Esophagus (tissue), 2 donors: ENCODE results near the gene MUC22. TPM values are rescaled to one million over a fixed set of nuclear protein-coding genes. Genes with fewer than 3 reads are reported as not detected.

Source experiments
- H3K27ac ChIP-seq, 2 donors: one replicate each; pipeline ENCODE4 v1.5.1; 2013; ENCODE audit warnings: low read depth in 2 of 2, mild to moderate bottlenecking in 2 of 2, inconsistent platforms in 1 of 2, low read length in 1 of 2, moderate library complexity in 1 of 2
- H3K27me3 ChIP-seq, 2 donors: one replicate each; pipeline ENCODE4 v1.6.1; 2013; ENCODE audit warnings: low read length in 2 of 2, control low read depth in 1 of 2, mild to moderate bottlenecking in 1 of 2; ENCODE audit not compliant: insufficient read depth in 2 of 2, control insufficient read depth in 1 of 2
- H3K36me3 ChIP-seq, 2 donors: one replicate each; pipeline ENCODE4 v1.6.1; 2013; ENCODE audit warnings: low read length in 1 of 2; ENCODE audit not compliant: control insufficient read depth in 2 of 2, insufficient read depth in 2 of 2
- H3K4me1 ChIP-seq, 2 donors: one replicate each; pipeline ENCODE4 v1.6.1; 2013; ENCODE audit warnings: low read length in 1 of 2; ENCODE audit not compliant: control insufficient read depth in 2 of 2, insufficient read depth in 2 of 2
- H3K4me3 ChIP-seq, 2 donors: one replicate each; pipeline ENCODE4 v1.5.1; 2013; ENCODE audit warnings: low read length in 2 of 2, mild to moderate bottlenecking in 2 of 2, low read depth in 1 of 2, moderate library complexity in 1 of 2
- H3K9me3 ChIP-seq, 2 donors: one replicate each; pipeline ENCODE4 v1.6.1; 2013; ENCODE audit warnings: mild to moderate bottlenecking in 2 of 2, low read depth in 1 of 2, low read length in 1 of 2, moderate library complexity in 1 of 2; ENCODE audit not compliant: control insufficient read depth in 2 of 2, insufficient read depth in 1 of 2
- WGBS, 2 donors: extraction: QIAGEN DNeasy Blood & Tissue Kit; methylation state at CpG; one replicate each; pipeline ENCODE4 v1.1.7; 2013; 5-methylcytosine and 5-hydroxymethylcytosine counted together
- polyA plus RNA-seq, 2 donors: library from polyadenylated mRNA; stranded (reverse); fragments of 200-250 nt; gene quantifications; one replicate each; pipeline ENCODE4 v1.2.3, GENCODE V29; 2013
- donor health status: healthy with polysubstance abuse.
- donor health status: Bipolar disorder and iron deficiency.

The MUC22 gene
- polyA plus RNA-seq, 2 donors = 2.4 to 5.8 TPM

DNA sequence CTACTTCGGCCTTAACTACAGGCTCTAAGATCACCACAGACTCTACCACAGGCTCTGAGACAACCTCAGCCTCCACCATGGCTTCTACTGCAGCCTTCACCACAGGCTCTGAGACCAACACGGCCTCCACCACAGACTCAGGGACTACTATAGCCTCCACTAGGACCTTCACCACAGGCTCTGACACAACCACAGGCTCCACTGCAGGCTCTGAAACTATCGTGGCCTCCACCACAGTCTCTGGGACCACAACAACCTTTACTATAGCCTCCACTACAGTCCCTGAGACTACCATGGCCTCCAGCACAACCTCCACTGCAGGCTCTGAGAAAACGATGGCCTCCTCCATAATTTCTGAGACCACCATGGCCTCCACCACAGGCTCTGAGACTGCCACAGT lies 15.3 kb downstream of the MUC22 start:
- H3K36me3 ChIP-seq = no peaks in the 10 kb centered on the region
- H3K9me3 ChIP-seq = no peaks in the 10 kb centered on the region
- H3K27me3 ChIP-seq = no peaks in the 10 kb centered on the region
- WGBS, 2 donors = 81 to 82% methylated on average over 4 of the region's 4 CpGs
- H3K4me1 ChIP-seq = no peaks in the 10 kb centered on the region
- H3K27ac ChIP-seq = no peak overlapping the region
- H3K4me3 ChIP-seq = no peak overlapping the region

DNA sequence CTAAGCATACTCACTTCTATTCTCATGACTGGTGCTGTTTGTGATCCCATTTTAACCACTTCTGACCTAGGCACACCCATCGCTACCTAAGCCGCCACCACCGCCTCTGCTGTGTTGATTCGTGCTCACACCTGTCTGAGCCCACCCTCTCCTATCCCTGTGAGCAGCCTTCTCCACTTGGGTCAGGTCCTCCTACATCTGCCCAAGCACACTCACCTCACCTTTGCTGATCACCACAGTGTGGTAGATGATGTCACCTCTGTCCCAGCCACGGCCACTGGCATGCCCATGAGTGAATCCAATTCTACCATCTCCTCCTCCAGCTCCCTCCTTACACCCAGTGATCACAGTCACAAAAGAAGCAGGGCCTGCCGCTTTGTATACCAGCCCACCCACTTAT lies 20.8 kb downstream of the MUC22 start:
- Histone ChIP-seq H3K4me1 (peaks cover 0 to 1% of the 10 kb centered on the region in 2 donors), H3K4me3 (no peak overlapping the region), H3K27me3 (no peaks in the 10 kb centered on the region), H3K9me3 (no peaks in the 10 kb centered on the region), H3K36me3 (no peaks in the 10 kb centered on the region), H3K27ac (no peak overlapping the region)
- WGBS, 2 donors = 81 to 84% methylated on average over 6 of the region's 6 CpGs

DNA sequence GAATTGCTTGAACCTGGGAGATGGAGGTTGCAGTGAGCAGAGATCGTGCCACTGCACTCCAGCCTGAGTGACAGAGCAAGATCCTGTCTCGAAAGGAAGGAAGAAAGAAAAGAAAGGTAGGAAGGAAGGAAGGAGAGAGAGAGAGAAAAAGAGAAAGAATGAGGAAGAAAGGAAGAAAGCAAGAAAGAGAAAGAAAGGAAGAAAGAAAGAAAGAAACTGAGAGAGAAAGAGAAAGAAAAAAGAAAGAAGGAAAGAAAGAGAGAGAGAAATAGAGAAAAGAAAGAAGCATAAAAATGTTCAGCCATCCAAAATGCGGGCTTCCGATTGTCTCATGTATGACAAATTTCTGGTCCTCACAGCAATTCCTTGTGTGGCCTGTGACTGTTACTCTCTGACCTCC lies 22.8 kb downstream of the MUC22 start:
- no peaks in the 10 kb centered on the region for H3K9me3 ChIP-seq

DNA sequence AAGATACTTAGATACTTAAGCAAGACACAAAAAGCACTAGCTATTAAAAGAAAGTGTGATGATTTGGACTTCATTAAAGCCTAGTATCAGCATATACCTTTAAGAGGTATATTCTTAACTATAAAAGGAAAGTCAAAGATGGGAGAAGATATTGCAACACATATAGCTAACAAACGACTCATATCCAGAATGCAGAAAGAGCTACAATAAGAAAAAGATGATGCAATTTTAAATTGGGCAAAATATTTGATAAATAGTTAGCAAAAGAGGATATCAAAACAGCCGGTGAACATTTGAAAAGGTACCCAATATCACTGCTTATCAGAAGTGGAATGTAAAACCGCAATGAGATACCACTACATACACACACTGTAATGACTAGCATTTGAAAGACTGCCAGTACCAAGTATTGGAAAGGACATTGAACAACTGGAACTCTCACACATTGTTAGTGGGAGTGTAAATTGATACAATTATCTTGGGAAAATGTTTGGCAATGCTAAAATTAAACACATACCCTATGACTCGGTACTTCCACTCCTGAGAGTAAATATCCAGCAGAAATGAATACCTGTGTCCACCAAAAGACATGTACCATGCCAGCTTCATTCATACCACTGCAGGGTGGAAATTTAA lies 25.7 kb downstream of the MUC22 start:
- 54 to 71% methylated on average over 4 of the region's 4 CpGs for WGBS, 2 donors
- no peak overlapping the region for H3K27ac ChIP-seq
- peaks cover 0 to 1% of the 10 kb centered on the region in 2 donors for H3K4me1 ChIP-seq
- H3K36me3 ChIP-seq = no peaks in the 10 kb centered on the region
- no peaks in the 10 kb centered on the region for H3K9me3 ChIP-seq
- no peak overlapping the region for H3K4me3 ChIP-seq
- H3K27me3 ChIP-seq = no peaks in the 10 kb centered on the region

More for the DNA sequence above, 22.8 kb downstream of the MUC22 start:
- no peak overlapping the region for H3K4me3 ChIP-seq
- peaks cover 0 to 1% of the 10 kb centered on the region in 2 donors for H3K4me1 ChIP-seq
- 91 to 97% methylated on average over 4 of the region's 4 CpGs for WGBS, 2 donors
- no peaks in the 10 kb centered on the region for H3K27me3 ChIP-seq
- no peak overlapping the region for H3K27ac ChIP-seq
- H3K36me3 ChIP-seq = no peaks in the 10 kb centered on the region

DNA sequence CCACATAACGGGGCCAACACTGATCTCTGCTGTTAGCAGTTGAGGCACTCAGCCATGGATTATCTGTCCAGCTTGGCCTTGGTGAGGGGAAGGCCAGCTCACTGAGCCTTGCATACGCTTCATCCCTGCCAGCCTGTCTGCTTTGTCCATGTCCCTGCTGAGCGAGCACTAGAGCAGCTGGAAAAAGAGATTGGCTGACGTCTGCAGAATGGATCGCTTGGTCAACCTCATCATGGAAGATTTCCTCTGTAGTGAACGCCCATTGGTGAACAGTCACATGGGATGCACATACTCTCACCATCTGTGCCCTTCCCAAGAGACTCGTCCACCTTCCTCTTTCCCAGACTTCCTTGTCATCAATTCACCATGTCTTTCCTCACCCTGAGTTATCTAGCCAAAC lies 26.9 kb downstream of the MUC22 start:
- peaks cover 0 to 1% of the 10 kb centered on the region in 2 donors for H3K4me1 ChIP-seq
- WGBS, 2 donors = 79 to 82% methylated on average over 7 of the region's 7 CpGs

DNA sequence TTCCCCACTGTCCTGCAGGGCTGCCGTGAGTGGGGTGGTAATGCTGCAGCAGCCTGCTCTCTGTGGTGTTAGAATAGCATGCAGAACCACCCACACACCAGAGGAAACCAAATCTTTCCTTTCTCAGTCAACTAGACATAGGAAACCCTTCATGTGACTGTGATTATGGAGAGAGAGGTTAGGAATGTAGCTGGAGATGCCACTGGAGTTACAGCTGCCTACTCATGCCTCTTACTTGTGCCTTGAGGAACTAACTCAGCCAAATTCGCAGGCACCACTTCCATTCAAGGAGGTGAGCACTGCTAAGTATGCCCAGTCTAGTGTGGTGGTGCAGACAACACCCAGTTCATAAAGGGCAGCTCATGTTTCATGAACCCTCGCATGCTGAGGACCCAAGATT lies 27.4 kb downstream of the MUC22 start:
- H3K9me3 ChIP-seq = no peaks in the 10 kb centered on the region
- no peaks in the 10 kb centered on the region for H3K27me3 ChIP-seq
- H3K4me3 ChIP-seq = no peak overlapping the region
- no peaks in the 10 kb centered on the region for H3K36me3 ChIP-seq
- 57% methylated on average over 3 of the region's 3 CpGs for WGBS, 2 donors
- H3K27ac ChIP-seq = peak overlapping the region in 1 of 2 donors; percentile 27
- no peaks in the 10 kb centered on the region for H3K4me1 ChIP-seq

More for the DNA sequence above, 26.9 kb downstream of the MUC22 start:
- H3K36me3 ChIP-seq = no peaks in the 10 kb centered on the region
- no peak overlapping the region for H3K4me3 ChIP-seq
- no peaks in the 10 kb centered on the region for H3K27me3 ChIP-seq
- H3K27ac ChIP-seq = no peak overlapping the region
- no peaks in the 10 kb centered on the region for H3K9me3 ChIP-seq

DNA sequence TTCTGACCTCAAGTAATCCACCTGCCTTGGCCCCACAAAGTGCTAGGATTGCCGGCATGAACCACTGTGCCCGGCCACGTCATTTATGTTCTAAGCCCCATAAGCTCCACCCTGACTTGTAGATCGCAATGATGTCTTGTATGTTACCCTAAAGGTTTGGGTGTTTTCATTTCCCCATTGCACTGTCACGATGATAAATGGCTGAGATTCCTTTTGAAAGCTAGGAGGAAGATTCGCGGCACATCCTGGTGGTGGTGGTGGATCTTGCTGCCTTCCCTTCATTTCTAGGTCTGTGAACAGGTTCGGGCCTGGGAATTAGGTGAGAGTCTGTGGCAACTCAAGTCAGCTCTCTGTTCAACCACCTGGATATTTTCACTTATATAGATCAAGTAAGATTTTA lies 28.3 kb downstream of the MUC22 start:
- no peak overlapping the region for H3K4me3 ChIP-seq
- 83 to 86% methylated on average over 8 of the region's 8 CpGs for WGBS, 2 donors
- no peak overlapping the region for H3K27ac ChIP-seq
- H3K4me1 ChIP-seq = no peaks in the 10 kb centered on the region
- H3K27me3 ChIP-seq = no peaks in the 10 kb centered on the region
- no peaks in the 10 kb centered on the region for H3K36me3 ChIP-seq
- H3K9me3 ChIP-seq = no peaks in the 10 kb centered on the region

DNA sequence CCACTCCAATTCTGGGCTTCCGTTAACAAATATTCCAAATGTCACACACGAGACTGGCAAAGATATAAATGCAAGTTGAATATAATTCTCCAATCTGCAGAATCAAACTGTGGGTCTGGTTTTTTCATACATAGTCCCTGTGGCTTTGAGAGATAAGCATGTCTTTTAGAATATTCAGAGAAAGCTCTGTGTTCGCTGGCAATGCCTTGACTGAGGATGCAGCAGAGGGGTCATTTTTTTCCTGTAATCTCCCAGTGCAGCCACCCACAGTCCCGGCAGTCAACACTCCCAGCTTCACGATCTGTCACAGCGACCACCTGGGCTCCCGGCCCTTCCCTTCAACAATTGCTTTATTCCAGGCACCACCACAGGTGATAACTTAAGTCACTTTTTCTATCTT lies 30.5 kb downstream of the MUC22 start:
- H3K4me3 ChIP-seq = no peak overlapping the region
- H3K9me3 ChIP-seq = no peaks in the 10 kb centered on the region
- H3K27me3 ChIP-seq = no peaks in the 10 kb centered on the region
- no peaks in the 10 kb centered on the region for H3K4me1 ChIP-seq
- no peaks in the 10 kb centered on the region for H3K36me3 ChIP-seq
- H3K27ac ChIP-seq = no peak overlapping the region
- WGBS, 2 donors = 73 to 81% methylated on average over 7 of the region's 7 CpGs

DNA sequence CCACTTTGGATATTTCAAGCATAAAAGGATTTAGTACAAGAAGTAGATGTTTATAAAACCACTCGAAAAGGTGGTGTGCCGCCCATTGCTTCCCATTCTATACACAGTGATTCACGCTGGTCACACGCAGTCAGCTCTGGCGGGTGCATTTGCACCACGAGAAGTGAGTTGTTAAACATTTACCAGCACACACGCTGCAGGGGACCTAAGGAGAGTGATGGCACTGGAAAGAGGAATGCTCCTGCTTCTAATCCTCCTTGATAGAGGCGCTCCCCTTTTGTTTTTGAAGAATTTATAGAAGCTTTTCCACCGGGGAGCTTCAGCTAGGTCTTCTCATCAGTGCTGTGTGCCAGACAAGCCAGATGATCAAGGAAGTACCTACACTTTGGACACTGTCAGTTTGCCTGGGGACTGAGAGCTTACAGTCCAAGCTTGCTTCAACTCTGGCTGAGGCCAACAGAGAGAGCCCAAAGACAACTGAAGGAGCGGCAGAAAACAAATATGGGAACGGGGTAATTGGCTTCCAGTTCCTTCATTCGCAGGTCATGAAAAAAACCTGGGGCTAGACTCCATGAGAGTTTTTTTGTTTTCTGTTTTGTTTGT lies 31.2 kb downstream of the MUC22 start:
- no peak overlapping the region for H3K4me3 ChIP-seq
- H3K27me3 ChIP-seq = no peaks in the 10 kb centered on the region
- H3K36me3 ChIP-seq = no peaks in the 10 kb centered on the region
- 62 to 76% methylated on average over 12 of the region's 12 CpGs for WGBS, 2 donors
- no peaks in the 10 kb centered on the region for H3K9me3 ChIP-seq
- H3K4me1 ChIP-seq = peaks cover 0 to 4% of the 10 kb centered on the region in 2 donors
- peak overlapping the region in 1 of 2 donors; percentile 2 for H3K27ac ChIP-seq

DNA sequence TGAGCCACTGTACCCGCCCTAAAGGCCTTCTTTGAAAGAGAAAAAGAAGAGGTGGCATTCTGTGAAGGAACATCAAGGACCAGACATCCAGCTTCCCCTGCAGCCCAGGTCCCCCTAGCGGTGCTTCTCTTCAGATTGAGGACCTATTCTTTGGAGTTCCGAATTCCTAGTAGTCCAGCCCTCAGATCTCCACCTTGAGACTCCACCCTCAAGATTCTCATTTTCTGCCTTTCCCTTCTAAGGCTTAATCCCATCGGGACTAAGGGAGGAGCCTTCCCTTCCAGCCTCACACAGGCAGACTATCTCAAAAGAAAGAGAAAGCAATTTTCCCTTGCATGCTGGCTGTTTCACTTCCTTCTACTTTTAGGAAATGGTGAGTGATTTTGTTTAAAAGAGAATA lies 32.5 kb downstream of the MUC22 start:
- H3K9me3 ChIP-seq = no peaks in the 10 kb centered on the region
- no peak overlapping the region for H3K4me3 ChIP-seq
- no peaks in the 10 kb centered on the region for H3K27me3 ChIP-seq
- no peak overlapping the region for H3K27ac ChIP-seq
- 19 to 31% methylated on average over 4 of the region's 4 CpGs for WGBS, 2 donors
- peaks cover 0 to 6% of the 10 kb centered on the region in 2 donors for H3K4me1 ChIP-seq
- no peaks in the 10 kb centered on the region for H3K36me3 ChIP-seq
